ENCODE measurements around the gene ANP32E.
"Not testable (repeated sequence)": the region's sequence is repeated elsewhere in the genome, so short reads cannot be mapped to it uniquely, and the experiment has no call there.

The ANP32E gene

GRCh38 chr1:150221552-150221951 lies 14.4 kb downstream of the ANP32E start:
- TF ChIP-seq, protein P1, sequence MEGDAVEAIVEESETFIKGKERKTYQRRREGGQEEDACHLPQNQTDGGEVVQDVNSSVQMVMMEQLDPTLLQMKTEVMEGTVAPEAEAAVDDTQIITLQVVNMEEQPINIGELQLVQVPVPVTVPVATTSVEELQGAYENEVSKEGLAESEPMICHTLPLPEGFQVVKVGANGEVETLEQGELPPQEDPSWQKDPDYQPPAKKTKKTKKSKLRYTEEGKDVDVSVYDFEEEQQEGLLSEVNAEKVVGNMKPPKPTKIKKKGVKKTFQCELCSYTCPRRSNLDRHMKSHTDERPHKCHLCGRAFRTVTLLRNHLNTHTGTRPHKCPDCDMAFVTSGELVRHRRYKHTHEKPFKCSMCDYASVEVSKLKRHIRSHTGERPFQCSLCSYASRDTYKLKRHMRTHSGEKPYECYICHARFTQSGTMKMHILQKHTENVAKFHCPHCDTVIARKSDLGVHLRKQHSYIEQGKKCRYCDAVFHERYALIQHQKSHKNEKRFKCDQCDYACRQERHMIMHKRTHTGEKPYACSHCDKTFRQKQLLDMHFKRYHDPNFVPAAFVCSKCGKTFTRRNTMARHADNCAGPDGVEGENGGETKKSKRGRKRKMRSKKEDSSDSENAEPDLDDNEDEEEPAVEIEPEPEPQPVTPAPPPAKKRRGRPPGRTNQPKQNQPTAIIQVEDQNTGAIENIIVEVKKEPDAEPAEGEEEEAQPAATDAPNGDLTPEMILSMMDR (IDR thresholded peaks at IDR 0.05; ENCODE audit: low read depth, low read length), result peak; percentile 53
- DNase-seq (ENCODE audit: extremely low read depth, low read depth), result no peak

GRCh38 chr1:150215855-150216254 lies 20.1 kb downstream of the ANP32E start:
- DNase-seq (ENCODE audit: extremely low read depth, low read depth), result not testable (repeated sequence)

DNA sequence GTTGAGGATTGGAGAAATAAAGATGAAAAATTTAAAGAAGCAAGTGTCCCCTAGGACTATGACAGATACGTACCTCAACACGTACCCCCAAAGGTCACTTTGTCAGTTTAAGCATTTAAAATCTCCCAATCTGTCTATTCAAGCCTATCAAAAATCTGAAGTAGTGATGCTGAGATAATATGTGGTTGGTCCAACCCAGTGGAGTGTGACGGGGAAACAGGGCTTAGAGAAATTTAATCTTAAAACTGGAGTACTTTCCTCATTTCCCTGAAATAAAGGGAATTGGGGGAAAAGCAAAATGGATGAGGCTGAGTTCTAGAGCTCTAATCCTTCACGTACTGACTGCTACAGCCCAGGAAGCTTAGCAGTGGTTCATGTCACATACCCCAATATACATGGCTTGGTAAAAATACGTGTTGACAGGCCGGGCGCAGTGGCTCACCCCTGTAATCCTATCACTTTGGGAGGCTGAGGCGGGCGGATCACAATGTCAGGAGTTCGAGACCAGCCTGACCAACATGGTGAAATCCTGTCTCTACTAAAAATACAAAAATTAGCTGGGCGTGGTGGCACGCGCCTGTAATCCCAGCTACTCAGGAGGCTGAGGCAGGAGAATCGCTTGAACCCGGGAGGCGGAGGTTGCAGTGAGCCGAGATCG lies 21.7 kb downstream of the ANP32E start:
- DNase-seq (ENCODE audit: extremely low read depth, low read depth), result not testable (repeated sequence)

DNA sequence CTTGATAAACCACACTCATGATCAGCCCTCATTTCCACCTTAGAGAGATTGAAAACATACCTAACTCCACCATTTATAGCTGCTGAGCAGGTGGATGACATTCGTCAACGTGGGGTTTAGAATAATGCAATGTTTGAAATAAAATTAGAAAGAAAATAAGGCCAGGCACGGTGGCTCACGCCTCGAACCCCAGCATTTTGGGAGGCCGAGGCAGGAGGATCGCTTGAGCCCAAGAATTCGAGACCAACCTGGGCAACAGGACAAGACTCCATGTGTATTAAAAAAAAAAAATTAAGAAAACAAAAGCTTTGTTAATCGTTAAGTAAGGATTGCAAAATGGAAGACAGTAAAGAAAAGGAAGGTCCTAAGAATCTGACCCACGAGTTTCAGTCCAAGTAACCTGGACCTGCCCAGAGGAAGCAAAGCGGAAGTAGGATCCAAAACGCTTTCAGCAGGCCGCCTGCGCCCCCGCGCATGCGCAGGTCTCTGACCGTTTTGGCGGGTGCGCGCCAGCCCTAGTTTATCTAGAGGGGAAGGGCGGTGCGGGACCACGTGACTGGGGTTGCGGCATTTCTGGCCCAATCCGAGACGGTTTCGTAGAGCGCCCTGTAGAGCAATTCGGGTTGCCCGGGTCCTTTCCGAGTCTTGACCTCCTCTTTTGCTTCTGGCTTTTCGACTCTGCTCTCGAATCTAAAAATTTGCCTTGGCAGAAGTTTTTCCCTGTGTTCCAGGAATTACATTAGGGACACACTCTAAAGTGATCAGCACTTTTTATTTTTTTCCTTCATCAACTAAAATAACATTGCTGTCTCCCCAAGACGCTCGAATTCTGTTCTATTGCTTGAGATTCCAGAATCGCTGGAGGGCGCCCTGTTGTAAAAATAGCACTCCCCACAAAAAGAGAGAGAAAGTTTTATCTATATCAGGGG lies 22.5 kb downstream of the ANP32E start:
- TF ChIP-seq, protein P1 (IDR thresholded peaks at IDR 0.05; ENCODE audit: low read depth, low read length), result peak; percentile 43
- DNase-seq (ENCODE audit: extremely low read depth, low read depth), result peak; percentile 76

- DNase-seq (ENCODE audit: extremely low read depth, low read depth), result no peak
- TF ChIP-seq, protein P1 (IDR thresholded peaks at IDR 0.05; ENCODE audit: low read depth, low read length), result no peak
Measured at GRCh38 chr1:150212070-150212469, 23.8 kb downstream of the ANP32E start.

- TF ChIP-seq, protein P1 (IDR thresholded peaks at IDR 0.05; ENCODE audit: low read depth, low read length), result no peak
- no peak for DNase-seq (ENCODE audit: extremely low read depth, low read depth)
Measured at GRCh38 chr1:150210706-150211105, 25.2 kb downstream of the ANP32E start.

GRCh38 chr1:150210091-150210490 lies 25.8 kb downstream of the ANP32E start:
- DNase-seq (ENCODE audit: extremely low read depth, low read depth), result no peak
- TF ChIP-seq, protein P1 (IDR thresholded peaks at IDR 0.05; ENCODE audit: low read depth, low read length), result no peak

DNA sequence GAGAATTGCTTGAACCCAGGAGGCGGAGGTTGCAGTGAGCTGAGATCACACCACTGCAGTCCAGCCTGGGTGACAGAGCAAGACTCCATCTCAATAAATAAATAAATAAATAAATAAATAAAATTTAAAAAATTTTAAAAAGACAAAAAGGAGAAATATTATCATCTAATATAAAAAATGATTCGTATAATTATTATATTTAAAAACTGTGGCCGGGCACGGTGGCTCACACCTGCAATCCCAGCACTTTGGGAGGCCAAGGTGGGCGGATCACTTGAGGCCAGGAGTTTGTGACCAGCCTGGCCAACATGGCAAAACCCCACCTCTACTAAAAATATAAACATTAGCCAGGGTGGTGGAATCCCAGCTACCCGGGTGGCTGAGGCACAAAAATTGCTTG lies 27.5 kb downstream of the ANP32E start:
- DNase-seq (ENCODE audit: extremely low read depth, low read depth), result not testable (repeated sequence)
